ENCODE measurements around the gene SFN. TPM values are rescaled to one million over a fixed set of nuclear protein-coding genes. Genes with fewer than 3 reads are reported as not detected.
"Not testable (repeated sequence)": the region's sequence is repeated elsewhere in the genome, so short reads cannot be mapped to it uniquely, and the experiment has no call there.

The SFN gene
- total RNA-seq, 1 donor: under 0.01 TPM

DNA sequence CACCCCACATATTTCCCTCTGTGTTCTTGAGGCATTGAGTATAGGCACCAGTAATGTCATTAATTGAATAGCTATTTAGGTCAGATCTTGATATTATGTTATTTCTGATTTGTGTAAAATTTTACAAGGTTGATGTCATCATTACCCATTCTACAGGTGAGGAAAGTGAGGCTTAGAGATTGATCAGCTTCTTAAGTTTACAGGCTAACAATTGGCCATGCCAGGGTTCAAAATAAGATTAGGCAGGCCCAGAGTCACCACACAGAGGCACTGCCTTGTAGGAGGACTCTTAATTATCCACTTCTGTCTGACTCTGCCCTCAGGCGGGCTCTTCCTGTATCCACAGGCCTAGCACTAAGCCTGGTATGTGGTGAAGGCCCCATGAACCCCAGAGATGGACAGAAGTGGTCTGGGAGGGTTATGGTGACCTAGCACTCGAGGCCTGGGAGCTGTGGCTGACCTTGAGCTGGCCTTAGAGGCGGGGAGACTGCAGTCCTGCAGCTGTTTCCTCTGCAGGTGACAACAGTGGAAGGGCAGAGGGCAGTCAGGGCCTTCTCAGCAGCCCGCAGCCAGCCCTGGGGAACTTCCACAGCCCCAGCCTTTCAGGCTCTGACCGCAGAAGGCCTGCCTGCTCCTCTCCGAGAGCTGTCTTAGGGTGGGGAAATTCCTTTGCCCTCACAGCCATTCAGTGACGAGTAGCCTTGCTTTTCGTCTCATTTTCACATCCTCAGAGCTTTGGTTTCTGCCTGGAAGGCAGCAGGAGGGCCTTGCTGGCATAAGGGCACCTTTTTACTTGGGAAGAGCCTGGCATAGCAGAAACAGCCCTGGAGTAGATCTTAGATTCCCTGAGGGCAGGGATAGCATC is 24.2 kb upstream of the SFN start:
- H3K9me3 ChIP-seq (ENCODE audit: low read depth, low read length): no peaks in the 10 kb centered on the region
- H4K20me1 ChIP-seq (ENCODE audit: insufficient read depth, low read length): peaks cover 3% of the 10 kb centered on the region
- no peaks in the 10 kb centered on the region for H3K4me1 ChIP-seq (ENCODE audit: insufficient read depth, low read length)
- TF ChIP-seq, protein P1, sequence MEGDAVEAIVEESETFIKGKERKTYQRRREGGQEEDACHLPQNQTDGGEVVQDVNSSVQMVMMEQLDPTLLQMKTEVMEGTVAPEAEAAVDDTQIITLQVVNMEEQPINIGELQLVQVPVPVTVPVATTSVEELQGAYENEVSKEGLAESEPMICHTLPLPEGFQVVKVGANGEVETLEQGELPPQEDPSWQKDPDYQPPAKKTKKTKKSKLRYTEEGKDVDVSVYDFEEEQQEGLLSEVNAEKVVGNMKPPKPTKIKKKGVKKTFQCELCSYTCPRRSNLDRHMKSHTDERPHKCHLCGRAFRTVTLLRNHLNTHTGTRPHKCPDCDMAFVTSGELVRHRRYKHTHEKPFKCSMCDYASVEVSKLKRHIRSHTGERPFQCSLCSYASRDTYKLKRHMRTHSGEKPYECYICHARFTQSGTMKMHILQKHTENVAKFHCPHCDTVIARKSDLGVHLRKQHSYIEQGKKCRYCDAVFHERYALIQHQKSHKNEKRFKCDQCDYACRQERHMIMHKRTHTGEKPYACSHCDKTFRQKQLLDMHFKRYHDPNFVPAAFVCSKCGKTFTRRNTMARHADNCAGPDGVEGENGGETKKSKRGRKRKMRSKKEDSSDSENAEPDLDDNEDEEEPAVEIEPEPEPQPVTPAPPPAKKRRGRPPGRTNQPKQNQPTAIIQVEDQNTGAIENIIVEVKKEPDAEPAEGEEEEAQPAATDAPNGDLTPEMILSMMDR (IDR thresholded peaks at IDR 0.05; ENCODE audit: extremely low read depth, low read depth, low read length): no peak
- no peak overlapping the region for H3K4me2 ChIP-seq (ENCODE audit: insufficient read depth, low read length)
- H3K36me3 ChIP-seq (ENCODE audit: insufficient read depth, low read length): peaks cover 39% of the 10 kb centered on the region
- DNase-seq (ENCODE audit: insufficient read length, low spot score, missing footprints): no peak
- H3K27ac ChIP-seq (ENCODE audit: low read depth, low read length): no peak overlapping the region
- no peak overlapping the region for H2AFZ ChIP-seq (ENCODE audit: low read length)
- peaks cover under 1% of the 10 kb centered on the region for H3K79me2 ChIP-seq (ENCODE audit: insufficient read depth, low read length)
- no peak overlapping the region for H3K4me3 ChIP-seq (ENCODE audit: insufficient read depth, low read length)
- H3K27me3 ChIP-seq (ENCODE audit: insufficient read depth, low read length): no peaks in the 10 kb centered on the region

GRCh38 chr1:26839339-26839722 is 23.6 kb upstream of the SFN start:
- TF ChIP-seq, protein P1 (IDR thresholded peaks at IDR 0.05; ENCODE audit: extremely low read depth, low read depth, low read length): no peak
- H3K27ac ChIP-seq (ENCODE audit: low read depth, low read length): no peak overlapping the region

GRCh38 chr1:26839779-26840178 is 23.2 kb upstream of the SFN start:
- Histone ChIP-seq H3K79me2 (ENCODE audit: insufficient read depth, low read length) (peaks cover 2% of the 10 kb centered on the region), H3K27me3 (ENCODE audit: insufficient read depth, low read length) (no peaks in the 10 kb centered on the region), H2AFZ (ENCODE audit: low read length) (no peak overlapping the region), H3K4me3 (ENCODE audit: insufficient read depth, low read length) (no peak overlapping the region), H4K20me1 (ENCODE audit: insufficient read depth, low read length) (peaks cover 3% of the 10 kb centered on the region), H3K36me3 (ENCODE audit: insufficient read depth, low read length) (peaks cover 28% of the 10 kb centered on the region), H3K9me3 (ENCODE audit: low read depth, low read length) (no peaks in the 10 kb centered on the region), H3K4me2 (ENCODE audit: insufficient read depth, low read length) (no peak overlapping the region), H3K4me1 (ENCODE audit: insufficient read depth, low read length) (no peaks in the 10 kb centered on the region), H3K27ac (ENCODE audit: low read depth, low read length) (no peak overlapping the region)
- no peak for DNase-seq (ENCODE audit: insufficient read length, low spot score, missing footprints)
- TF ChIP-seq, protein P1 (IDR thresholded peaks at IDR 0.05; ENCODE audit: extremely low read depth, low read depth, low read length): no peak

More at GRCh38 chr1:26839339-26839722, 23.6 kb upstream of the SFN start:
- H3K9me3 ChIP-seq (ENCODE audit: low read depth, low read length): no peaks in the 10 kb centered on the region
- no peaks in the 10 kb centered on the region for H3K27me3 ChIP-seq (ENCODE audit: insufficient read depth, low read length)
- H2AFZ ChIP-seq (ENCODE audit: low read length): no peak overlapping the region
- no peak overlapping the region for H3K4me3 ChIP-seq (ENCODE audit: insufficient read depth, low read length)
- H3K36me3 ChIP-seq (ENCODE audit: insufficient read depth, low read length): peaks cover 32% of the 10 kb centered on the region
- H4K20me1 ChIP-seq (ENCODE audit: insufficient read depth, low read length): peaks cover 3% of the 10 kb centered on the region
- H3K79me2 ChIP-seq (ENCODE audit: insufficient read depth, low read length): peaks cover 2% of the 10 kb centered on the region
- no peaks in the 10 kb centered on the region for H3K4me1 ChIP-seq (ENCODE audit: insufficient read depth, low read length)
- no peak overlapping the region for H3K4me2 ChIP-seq (ENCODE audit: insufficient read depth, low read length)
- no peak for DNase-seq (ENCODE audit: insufficient read length, low spot score, missing footprints)

DNA sequence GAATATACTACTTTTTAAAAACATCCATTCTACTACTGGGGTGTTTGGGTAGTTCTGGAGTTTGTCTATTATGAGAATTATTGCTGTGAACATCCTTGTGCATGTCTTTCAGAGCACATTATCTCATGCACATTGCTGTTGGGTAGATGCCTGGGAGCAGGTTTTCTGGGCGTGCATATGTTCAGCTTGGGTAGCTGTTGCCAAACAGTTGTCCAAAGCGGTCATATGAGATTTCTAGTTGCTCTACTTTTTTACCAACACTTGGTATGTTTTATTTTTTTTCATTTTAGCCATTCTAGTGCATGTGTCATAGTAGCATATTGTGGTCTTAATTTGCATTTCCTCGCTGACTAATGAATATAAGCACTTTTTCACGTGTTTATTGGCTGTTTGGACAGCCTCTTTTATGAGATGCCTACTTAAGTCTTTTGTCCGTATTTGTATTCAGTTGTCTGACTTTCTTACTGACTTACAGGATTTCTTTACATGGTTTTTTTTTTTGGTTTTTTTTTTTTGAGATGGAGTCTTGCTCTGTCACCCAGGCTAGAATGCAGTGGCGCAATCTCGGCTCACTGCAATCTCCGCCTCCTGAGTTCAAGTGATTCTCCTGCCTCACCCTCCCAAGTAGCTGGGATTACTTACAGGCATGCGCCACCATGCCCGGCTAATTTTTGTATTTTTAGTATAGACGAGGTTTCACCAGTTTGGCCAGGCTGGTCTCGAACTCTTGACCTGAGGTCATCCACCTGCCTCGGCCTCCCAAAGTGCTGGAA is 18.3 kb upstream of the SFN start:
- DNase-seq (ENCODE audit: insufficient read length, low spot score, missing footprints): no peak
- H3K79me2 ChIP-seq (ENCODE audit: insufficient read depth, low read length): peaks cover 2% of the 10 kb centered on the region

DNA sequence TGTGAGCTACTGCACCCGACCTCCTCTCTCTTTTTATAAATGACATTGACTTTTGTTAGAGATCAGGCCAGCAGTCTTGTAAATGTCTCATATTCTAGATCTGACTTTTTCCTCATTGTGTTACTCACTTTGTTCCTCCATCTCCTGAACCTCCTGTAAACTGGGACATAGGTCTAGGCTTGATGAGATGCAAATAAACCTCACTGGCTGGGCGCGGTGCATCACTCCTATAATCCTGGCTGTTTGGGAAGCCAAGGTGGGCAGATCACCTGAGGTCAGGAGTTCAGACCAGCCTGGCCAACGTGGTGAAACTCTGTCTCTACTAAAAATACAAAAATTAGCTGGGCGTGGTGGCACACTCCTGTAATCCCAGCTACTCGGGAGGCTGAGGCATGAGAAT is 15.1 kb upstream of the SFN start:
- H2AFZ ChIP-seq (ENCODE audit: low read length); DNase-seq (ENCODE audit: insufficient read length, low spot score, missing footprints); H3K9me3 ChIP-seq (ENCODE audit: low read depth, low read length); H3K4me2 ChIP-seq (ENCODE audit: insufficient read depth, low read length); H3K27me3 ChIP-seq (ENCODE audit: insufficient read depth, low read length); H3K4me3 ChIP-seq (ENCODE audit: insufficient read depth, low read length); H3K79me2 ChIP-seq (ENCODE audit: insufficient read depth, low read length): not testable (repeated sequence)
- Histone ChIP-seq H3K4me1 (ENCODE audit: insufficient read depth, low read length) (peaks cover 17% of the 10 kb centered on the region), H3K36me3 (ENCODE audit: insufficient read depth, low read length) (peaks cover 47% of the 10 kb centered on the region), H4K20me1 (ENCODE audit: insufficient read depth, low read length) (peaks cover 16% of the 10 kb centered on the region), H3K27ac (ENCODE audit: low read depth, low read length) (peak overlapping the region; percentile 96)

More for the DNA sequence above, 18.3 kb upstream of the SFN start:
- TF ChIP-seq, protein P1 (IDR thresholded peaks at IDR 0.05; ENCODE audit: extremely low read depth, low read depth, low read length): no peak
- H2AFZ ChIP-seq (ENCODE audit: low read length): no peak overlapping the region
- H3K9me3 ChIP-seq (ENCODE audit: low read depth, low read length): no peaks in the 10 kb centered on the region
- no peaks in the 10 kb centered on the region for H3K27me3 ChIP-seq (ENCODE audit: insufficient read depth, low read length)
- H3K4me3 ChIP-seq (ENCODE audit: insufficient read depth, low read length): no peak overlapping the region
- peaks cover 14% of the 10 kb centered on the region for H3K4me1 ChIP-seq (ENCODE audit: insufficient read depth, low read length)
- peaks cover 19% of the 10 kb centered on the region for H3K36me3 ChIP-seq (ENCODE audit: insufficient read depth, low read length)
- H3K4me2 ChIP-seq (ENCODE audit: insufficient read depth, low read length): no peak overlapping the region
- peaks cover 9% of the 10 kb centered on the region for H4K20me1 ChIP-seq (ENCODE audit: insufficient read depth, low read length)
- H3K27ac ChIP-seq (ENCODE audit: low read depth, low read length): no peak overlapping the region

Measured in osteoblast (primary cell).